HG02885 (cell line): ENCODE results near the gene ADAMTSL1.

Source experiments
- ATAC-seq: cut with Tn5 transposase; IDR thresholded peaks from one replicate; pipeline ENCODE4 v1.9.1; 2021; ENCODE audit warnings: mild to moderate bottlenecking; ENCODE audit not compliant: unreplicated experiment, poor library complexity

The ADAMTSL1 gene

DNA sequence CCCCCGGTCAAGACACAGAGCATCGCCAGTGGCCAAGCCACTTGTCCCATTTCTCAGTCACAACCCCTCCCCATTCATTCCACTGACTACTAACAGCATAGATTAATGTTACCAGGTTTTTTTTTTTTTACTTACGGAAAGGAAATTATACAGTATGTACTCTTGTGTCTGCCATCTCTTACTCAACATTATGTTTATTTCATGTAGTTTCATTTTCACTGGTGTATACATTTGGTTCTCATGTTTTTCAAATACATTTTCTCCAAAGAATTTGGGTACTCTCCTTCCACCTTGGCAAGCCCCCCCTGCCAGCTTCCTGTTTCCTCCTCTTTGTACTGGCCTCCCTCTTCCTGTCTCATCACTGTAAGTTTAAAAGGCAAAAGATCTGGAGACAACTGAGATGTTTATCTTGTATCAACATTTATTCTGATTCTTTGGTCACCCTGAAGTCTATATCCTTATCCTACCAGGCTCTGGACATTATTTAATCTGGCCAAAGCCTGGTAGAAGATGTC, 351.8 kb downstream of the ADAMTSL1 start:
- ATAC-seq = no peak

GRCh38 chr9:18826248-18826647, 352.3 kb downstream of the ADAMTSL1 start:
- ATAC-seq = no peak

- no peak for ATAC-seq
Measured at GRCh38 chr9:18829066-18829465, 355.1 kb downstream of the ADAMTSL1 start.

GRCh38 chr9:18829873-18830272, 355.9 kb downstream of the ADAMTSL1 start:
- ATAC-seq = no peak

DNA sequence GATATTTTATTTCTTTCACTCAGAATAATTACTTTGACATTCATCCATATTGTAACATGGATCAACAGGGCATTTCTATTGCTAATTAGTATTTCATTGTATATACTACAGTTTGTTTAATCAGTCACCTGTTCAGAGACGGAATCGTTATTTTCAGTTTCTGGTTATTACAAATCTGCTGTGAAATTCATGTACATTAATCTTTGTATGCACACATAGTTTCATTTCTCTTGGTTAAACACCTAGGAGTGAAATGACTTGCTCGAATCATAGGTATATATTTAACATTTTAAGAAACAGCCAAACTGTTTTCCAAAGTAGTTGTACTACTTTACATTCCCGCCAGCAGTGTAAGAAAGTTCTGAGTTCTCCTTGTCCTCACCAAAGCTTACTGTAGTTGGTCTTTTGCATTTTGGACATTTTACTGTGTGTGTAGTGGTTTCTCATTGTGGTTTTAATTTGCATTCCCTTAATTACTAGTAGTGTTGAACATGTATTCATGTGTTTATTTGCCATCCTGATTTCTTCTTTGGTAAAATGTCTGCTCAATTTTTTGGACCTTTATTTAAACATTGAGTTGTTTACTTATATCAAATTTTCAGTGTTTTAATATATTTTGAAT, 360.9 kb downstream of the ADAMTSL1 start:
- peak; percentile 86 for ATAC-seq

DNA sequence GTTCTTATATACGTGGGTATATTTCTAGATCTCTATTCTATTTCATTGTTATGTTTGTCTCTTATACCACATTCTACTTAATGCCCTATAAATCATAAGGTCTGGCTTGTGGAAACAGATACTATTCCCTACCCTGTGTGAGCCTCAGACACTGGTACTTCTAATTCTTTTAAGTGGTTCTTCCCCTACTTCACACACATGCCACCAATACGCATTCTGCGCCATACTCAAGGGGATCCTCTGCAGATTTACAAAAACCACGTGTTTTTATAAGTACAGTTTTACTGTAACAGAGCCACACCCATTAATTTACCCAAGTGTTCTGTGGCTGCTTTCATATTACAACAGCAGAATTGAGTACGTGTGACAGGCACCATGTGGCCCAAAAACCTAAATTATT, 363.4 kb downstream of the ADAMTSL1 start:
- ATAC-seq = no peak

DNA sequence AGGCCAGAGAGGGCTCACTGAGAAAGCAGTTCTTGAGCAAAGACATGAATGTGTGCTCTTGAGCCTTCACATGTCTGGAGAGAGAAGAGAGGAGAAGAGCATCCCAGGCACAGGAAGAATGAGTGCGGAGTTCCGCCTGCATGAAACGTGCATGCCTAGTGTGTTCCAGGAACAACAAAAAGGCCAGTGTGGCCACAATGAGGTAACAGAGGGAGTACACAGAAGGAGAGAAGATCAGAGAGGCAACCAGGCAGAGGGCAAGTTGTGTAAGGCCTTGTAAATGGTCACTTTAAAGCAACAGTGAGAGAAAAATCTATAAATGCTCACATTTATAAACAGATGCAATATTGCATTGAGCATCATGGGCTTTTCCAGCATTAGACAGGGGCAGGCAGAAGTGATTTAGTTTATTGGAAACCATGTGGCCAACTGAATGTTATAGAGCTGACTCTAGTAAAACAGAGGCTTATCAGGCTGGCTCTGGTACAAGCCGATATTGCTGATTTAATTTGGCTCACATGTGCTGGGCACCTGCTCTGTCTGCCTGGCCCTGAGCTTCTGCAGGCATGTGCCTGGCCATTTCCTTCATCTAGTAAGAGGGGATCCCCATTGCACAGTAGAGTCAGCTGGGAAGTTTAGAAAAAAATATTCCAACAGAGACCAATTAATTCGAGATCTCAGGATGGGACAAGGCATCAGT, 373.8 kb downstream of the ADAMTSL1 start:
- ATAC-seq = no peak

- no peak for ATAC-seq
Measured at GRCh38 chr9:18848657-18849056, 374.7 kb downstream of the ADAMTSL1 start.

DNA sequence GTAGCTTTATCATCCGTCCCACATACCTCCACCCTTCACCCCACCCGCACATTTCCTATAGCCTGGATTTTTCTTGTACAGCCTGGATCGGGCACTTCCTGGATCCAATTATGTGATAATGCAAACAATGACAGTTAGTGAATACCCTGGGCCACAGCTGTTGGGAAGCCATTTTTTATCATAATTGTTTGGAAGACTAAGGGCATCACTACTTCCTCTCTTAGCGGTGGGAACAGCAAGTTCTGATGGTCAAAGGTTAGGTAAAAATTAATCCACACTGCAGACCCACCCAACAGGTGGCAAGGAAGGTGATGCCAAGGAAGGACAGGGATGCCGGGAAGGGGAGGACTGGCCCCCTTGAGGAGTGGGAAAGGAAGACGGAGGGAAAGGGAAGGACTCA, 375.3 kb downstream of the ADAMTSL1 start:
- no peak for ATAC-seq

DNA sequence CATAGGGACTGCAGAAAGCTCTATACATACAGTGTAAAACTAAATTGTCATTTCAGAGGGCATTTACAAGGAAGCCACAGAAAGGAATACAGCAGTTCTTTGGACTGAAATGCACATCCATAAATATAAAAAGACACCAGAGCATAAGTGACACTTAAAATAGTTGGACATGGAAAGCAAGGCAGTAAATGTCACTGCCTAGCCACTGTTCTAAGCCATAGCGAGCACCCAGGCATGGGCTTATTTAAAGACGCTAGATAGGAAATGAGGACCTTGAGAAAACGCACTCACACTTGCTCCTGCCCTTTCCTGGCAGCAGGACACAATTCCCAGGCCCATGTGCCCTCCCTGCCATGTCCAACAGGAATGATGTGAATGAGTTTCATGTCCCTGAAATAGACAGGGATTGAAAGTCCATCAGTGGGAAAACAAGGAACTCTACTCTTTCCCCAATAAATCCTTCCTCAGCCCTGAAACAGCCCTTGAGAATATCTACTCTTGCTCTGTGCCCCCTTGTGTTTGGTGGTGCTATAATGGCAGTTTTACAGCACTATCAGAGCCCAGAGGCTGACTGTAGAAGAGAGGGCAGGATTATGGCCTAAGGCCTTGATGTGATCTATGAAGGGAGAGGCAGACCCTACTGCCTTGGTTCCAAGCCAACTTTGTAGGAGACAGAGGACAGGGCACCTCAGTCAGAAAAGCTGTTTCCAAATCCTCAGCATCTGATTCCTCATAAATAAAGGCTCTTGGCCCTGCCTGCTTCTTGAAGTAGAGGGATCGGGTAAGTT, 376.1 kb downstream of the ADAMTSL1 start:
- no peak for ATAC-seq

DNA sequence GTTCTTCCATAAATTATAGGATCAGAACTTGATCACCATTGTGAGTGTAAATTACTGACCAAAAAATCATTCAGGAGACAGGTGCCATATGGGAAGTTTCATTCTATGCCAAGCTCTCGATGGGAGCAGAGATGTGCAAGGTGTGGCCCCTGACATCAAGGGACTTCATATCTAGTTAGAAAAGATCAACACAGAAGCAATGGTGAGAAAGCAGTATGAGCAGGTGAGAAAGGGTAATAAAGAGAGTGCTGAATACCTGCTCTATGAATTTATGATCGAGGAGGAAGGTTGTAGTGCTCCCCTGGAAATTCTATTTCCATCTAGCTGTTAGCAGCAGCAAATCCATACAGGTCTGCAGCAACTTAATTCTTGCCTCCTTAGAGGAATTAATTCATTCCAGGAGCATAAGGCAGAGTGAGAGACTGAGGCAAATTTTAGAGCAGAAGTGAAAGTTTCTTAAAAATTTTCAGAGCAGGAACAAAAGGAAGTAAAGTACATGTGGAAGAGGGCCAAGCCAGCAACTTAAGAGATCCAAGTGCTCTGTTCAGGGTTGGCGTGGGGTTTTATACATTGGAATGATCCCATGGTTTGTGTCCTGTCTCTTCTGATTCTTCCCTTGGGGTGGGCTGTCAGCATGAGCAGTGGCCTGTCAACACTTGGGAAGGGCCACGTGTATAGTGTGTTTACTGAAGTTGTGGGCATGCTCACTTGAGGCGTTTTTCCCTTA, 377.3 kb downstream of the ADAMTSL1 start:
- no peak for ATAC-seq

DNA sequence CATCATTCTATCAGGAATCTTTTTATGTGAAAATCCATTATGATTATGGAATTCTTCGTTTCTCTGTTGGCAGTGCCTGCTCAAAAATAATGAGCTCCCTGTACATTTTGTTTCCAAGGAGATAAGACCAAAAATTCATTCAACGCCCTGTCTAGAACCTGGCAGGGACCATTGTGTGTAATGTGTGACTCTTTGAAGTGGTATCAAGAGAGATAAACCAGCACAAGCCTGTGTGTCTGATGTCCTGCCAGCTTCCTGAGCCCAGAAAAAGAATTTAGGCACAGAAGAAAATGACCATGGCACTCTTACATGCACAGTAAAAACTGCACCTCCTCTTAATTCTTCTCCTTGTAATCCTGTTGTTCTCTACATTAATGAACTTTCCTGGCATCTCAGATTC, 381.7 kb downstream of the ADAMTSL1 start:
- ATAC-seq = no peak

DNA sequence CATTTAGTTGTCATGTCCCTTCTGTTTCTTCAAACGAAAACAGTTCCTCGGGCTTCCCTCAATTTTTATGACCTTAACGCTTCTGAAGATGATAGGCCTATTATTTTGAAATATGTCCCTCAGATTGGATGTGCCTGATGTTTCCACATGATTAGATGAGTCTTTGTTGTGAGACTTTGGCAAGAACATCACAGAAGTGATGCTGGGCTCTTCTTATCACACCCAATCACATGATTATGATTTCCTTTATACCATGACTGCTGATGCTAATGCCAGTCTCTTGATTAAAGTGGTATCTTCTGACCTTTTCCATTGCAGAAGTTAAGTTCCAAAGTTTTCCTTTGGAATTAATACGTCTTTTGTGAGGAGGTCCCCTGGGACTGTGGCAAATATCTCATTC, 383.4 kb downstream of the ADAMTSL1 start:
- ATAC-seq = no peak

DNA sequence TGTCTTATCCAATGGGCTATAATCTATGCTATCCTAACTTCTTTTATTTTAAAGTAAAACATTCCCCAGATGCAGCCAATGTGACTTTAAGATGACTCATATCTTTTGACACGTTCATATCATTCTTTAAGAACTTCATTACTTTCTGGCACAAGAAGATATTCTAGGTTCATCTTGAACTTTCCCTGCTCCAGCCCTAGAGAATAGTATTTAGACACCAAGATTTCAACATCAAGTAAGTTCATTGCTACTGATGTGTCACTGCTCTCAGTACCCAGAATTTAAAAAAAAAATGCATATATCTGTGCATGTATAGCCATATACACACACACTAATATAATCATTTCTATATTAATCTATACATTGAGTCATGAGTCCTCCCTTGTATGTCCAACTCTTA, 383.8 kb downstream of the ADAMTSL1 start:
- ATAC-seq = no peak

- ATAC-seq = no peak
Measured at GRCh38 chr9:18861609-18862544, 387.9 kb downstream of the ADAMTSL1 start.

DNA sequence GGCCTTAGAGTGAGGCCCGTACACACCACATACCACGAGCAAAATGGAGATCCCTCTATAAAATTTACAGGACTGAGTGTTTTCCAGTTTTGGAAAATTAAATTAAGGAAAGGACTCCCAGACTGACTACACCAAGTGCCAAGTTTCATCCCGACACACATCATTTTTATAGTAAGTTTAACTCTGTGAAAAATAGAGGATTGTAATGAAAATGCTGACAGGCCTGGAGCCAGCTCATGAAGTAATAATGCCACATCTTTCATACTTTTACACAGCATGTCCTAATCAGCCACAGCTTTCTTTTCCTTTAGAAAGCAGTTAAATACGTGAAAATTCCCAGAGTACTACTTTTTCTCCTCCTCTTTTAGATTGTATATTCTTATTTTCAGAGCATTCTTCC, 389.8 kb downstream of the ADAMTSL1 start:
- no peak for ATAC-seq

- ATAC-seq = no peak
Measured at GRCh38 chr9:18864516-18864915, 390.6 kb downstream of the ADAMTSL1 start.

GRCh38 chr9:18865542-18865941, 391.6 kb downstream of the ADAMTSL1 start:
- no peak for ATAC-seq

DNA sequence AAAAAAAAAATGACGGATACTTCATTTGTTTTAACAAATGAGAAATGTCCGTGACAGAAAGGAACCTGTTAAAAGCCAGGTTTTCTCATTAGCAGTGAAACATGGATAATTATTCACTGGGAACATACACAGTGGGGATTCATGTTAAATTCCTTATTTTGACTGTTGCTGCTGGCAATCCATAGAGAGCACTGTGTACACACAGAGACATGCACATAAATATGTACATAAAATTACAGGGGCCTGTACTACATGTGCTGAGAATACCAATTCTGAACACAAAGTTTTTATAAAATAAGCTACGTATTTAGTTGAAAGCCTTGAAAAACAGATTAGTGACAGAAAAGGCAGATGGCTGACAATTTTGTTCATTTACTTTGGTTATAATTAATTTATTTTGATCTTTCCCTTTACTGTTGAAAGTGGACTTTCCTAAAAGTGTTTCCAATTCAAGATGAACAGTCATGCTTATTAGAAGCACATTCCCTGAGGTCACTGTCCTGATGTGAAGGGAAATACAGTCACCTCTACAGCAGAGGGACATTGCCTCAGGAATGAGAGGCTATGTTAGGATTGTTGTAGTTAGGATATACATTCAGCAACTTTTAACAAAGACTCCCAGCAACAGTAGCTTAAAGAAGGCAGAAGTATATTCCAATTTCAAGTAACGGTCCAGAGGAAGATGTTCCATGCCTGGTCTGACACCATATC, 392.3 kb downstream of the ADAMTSL1 start:
- ATAC-seq = no peak
